Measurements from ENCODE around the gene PSME2.

DNA sequence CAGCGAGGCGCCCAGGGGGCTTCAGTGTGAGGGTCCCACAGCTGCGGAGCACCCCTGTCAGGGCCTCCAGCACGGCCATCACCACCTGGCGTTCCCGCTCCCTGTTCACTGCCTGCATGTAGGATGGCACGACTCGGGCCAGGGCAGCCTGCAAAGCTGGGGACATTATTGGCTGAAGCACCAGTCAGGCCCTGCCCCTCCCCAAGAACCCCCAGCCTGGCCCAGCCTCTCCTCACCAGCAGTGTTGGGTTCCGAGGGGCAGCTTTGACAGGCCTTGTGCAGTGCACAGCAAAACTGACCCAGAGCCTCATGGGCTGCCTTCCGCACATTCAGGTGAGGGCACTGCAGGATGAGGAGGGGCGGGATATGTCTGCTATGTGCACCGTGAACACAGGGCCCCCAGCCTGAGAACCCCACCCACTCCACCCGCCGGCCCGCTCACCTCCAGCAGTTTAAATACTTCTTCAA lies 36.6 kb upstream of the PSME2 start:
- TF ChIP-seq, protein P1, sequence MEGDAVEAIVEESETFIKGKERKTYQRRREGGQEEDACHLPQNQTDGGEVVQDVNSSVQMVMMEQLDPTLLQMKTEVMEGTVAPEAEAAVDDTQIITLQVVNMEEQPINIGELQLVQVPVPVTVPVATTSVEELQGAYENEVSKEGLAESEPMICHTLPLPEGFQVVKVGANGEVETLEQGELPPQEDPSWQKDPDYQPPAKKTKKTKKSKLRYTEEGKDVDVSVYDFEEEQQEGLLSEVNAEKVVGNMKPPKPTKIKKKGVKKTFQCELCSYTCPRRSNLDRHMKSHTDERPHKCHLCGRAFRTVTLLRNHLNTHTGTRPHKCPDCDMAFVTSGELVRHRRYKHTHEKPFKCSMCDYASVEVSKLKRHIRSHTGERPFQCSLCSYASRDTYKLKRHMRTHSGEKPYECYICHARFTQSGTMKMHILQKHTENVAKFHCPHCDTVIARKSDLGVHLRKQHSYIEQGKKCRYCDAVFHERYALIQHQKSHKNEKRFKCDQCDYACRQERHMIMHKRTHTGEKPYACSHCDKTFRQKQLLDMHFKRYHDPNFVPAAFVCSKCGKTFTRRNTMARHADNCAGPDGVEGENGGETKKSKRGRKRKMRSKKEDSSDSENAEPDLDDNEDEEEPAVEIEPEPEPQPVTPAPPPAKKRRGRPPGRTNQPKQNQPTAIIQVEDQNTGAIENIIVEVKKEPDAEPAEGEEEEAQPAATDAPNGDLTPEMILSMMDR (IDR thresholded peaks at IDR 0.05) = no peak
- TF ChIP-seq TCF7L2 (IDR thresholded peaks at IDR 0.05; ENCODE audit: low read depth, low read length) (no peak), POLR2AphosphoS5 (IDR thresholded peaks at IDR 0.05; ENCODE audit: low read depth, low read length) (no peak), SIN3A (IDR thresholded peaks at IDR 0.05; ENCODE audit: borderline replicate concordance, insufficient read depth, low read depth, low read length) (no peak)
- TF ChIP-seq, protein P2, sequence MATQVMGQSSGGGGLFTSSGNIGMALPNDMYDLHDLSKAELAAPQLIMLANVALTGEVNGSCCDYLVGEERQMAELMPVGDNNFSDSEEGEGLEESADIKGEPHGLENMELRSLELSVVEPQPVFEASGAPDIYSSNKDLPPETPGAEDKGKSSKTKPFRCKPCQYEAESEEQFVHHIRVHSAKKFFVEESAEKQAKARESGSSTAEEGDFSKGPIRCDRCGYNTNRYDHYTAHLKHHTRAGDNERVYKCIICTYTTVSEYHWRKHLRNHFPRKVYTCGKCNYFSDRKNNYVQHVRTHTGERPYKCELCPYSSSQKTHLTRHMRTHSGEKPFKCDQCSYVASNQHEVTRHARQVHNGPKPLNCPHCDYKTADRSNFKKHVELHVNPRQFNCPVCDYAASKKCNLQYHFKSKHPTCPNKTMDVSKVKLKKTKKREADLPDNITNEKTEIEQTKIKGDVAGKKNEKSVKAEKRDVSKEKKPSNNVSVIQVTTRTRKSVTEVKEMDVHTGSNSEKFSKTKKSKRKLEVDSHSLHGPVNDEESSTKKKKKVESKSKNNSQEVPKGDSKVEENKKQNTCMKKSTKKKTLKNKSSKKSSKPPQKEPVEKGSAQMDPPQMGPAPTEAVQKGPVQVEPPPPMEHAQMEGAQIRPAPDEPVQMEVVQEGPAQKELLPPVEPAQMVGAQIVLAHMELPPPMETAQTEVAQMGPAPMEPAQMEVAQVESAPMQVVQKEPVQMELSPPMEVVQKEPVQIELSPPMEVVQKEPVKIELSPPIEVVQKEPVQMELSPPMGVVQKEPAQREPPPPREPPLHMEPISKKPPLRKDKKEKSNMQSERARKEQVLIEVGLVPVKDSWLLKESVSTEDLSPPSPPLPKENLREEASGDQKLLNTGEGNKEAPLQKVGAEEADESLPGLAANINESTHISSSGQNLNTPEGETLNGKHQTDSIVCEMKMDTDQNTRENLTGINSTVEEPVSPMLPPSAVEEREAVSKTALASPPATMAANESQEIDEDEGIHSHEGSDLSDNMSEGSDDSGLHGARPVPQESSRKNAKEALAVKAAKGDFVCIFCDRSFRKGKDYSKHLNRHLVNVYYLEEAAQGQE (IDR thresholded peaks at IDR 0.05; ENCODE audit: insufficient read depth in 1 of 2, low read depth in 2 of 2, low read length in 1 of 2) = no peak
